GM11168 (cell line): ENCODE results near the gene AMDHD1.

ENCODE experiments used
- in situ Hi-C: fragments of 300-500 bp; cut with MboI; formaldehyde crosslinking; loops from one replicate; pipeline ENCODE4 v1.12.0; 2022; ENCODE audit warnings: low sequenced_read_pairs; ENCODE audit not compliant: unreplicated experiment

AMDHD1 gene

DNA sequence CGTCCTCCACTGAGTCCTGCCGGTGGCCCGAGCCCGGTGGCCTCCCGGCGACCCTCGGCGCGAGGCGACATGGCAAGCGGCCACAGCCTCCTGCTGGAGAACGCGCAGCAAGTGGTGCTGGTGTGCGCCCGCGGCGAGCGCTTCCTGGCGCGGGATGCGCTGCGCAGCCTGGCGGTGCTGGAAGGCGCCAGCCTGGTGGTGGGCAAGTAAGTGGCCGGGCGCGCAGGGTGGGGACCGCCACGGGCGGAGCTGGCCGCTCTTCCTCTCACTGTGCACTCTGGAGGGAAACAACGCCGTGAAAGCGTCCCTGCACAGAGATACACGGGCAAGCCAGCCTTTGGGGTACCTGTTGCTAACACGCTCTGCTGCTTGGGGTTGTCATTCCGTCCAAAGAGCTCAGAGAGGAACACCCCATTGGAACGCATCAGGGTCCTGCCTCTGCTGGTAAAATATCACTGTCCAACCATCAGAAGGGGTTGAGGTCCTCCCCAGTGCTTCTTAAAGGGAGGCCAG is at the start of gene AMDHD1:
Gene AMDHD1 (plus strand): TSS at position 2 of the 513 bp plus-strand sequence. CDS start 68 bp downstream, at position 70.
- in situ Hi-C loops, result no loop called here

GRCh38 chr12:95896846-95897245 is 46.3 kb upstream of the AMDHD1 start:
- in situ Hi-C loops, result no loop called here

GRCh38 chr12:95898081-95898480 is 45.0 kb upstream of the AMDHD1 start:
- in situ Hi-C loops, result no loop called here

- in situ Hi-C loops, result loop anchor here (25.0 kb wide), 1 partner anchor 304 kb away; no protein-coding TSS in a partner anchor
Measured at GRCh38 chr12:95908573-95908972, 34.6 kb upstream of the AMDHD1 start.

DNA sequence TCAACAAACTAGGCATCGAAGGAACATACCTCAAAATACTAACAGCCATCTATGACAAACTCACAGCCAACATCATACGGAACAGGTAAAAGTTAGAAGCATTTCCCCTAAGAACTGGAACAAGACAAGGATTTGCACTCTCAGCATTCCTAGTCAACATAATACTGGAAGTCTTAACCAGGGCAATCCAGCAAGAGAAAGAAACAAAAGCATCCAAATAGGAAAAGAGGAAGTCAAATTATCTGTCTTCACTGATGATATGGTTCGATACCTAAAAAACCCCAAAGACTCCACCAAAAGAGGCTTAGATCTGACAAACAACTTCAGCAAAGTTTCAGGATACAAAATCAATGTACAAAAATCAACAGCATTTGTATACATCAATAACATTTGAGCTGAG is 33.3 kb upstream of the AMDHD1 start:
- in situ Hi-C loops, result loop anchor here (10.0 to 25.0 kb wide), 2 partner anchors 105 to 302 kb away; no protein-coding TSS in a partner anchor

DNA sequence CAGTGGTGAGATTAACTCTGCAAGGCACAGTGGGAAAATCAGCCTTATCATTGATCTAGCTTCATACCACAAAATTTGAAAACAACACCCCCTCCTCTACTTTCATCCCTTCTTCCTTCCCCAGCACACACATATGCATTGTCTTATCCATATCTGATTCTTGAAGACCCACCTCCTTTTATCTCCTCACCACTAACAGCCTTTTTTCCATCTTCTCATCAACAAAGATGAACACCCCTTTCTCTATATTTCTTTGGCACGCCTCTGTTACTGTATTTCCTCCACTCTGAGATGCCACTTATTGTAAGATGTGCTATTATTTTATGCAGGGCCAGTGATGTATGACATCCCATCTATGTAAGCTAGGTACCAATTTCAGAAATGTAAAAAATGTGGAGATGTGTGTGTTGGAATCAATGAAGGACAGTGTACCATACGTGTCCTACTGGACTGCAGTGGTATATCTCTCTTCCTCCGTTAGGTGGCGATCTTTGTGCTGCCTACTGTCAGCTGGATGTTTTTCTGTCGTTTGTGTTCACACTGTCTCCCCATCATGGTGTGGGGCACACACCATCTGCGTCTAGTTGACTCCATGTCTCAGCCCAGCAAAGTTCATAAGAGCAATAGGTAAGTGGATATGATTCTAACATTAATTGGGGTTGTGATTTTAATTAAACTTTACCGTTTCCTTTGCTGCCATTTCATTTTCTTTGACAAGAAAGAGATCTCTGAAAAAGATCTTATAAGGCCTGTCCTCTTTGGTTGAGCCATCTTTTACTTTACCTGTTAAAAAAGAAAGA is 24.7 kb upstream of the AMDHD1 start:
- in situ Hi-C loops, result loop anchor here (10.0 to 25.0 kb wide), 2 partner anchors 96 to 294 kb away; no protein-coding TSS in a partner anchor

DNA sequence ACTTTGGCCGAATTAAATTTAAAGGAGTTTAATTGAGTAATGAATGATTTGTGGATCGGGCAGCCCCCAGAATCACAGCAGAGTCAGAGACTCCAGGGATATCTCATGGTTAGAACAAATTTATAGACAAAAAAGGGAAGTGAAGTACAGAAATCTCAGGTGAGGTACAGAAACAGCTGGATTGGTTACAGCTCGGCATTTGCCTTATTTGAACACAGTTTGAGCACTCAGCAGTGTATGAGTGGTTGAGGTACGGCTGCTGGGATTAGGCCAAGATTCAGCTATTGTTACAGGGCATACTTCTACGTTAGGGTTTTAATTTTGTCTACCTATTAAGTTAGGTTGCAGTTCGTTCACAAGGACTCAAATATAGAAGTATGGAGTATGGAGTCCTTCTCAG is 24.0 kb upstream of the AMDHD1 start:
- in situ Hi-C loops, result loop anchor here (10.0 to 25.0 kb wide), 2 partner anchors 96 to 293 kb away; no protein-coding TSS in a partner anchor

DNA sequence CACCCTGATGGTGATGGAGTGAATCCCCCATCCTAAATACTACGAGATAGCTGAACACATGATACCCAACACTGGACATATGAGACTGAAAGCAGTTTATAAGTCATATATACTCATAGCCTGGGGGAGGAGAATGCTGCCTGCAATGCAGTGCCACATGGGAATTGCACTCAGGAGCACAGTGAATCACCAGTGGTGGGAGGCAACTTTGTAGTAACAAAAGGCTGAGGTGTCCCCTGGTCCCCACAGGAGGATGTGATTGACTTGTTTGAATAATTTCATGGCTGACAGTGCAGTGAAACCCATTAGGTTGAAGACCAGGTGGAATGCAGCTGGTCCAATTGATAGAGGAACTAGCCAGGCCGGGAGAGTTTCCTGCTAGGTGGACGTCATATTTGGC is 20.9 kb upstream of the AMDHD1 start:
- in situ Hi-C loops, result loop anchor here (25.0 kb wide), 1 partner anchor 290 kb away; no protein-coding TSS in a partner anchor

- in situ Hi-C loops, result no loop called here
Measured at GRCh38 chr12:95940514-95940913, 2.6 kb upstream of the AMDHD1 start.

- in situ Hi-C loops, result no loop called here
Measured at GRCh38 chr12:95942101-95942523, 1.0 kb upstream of the AMDHD1 start.

DNA sequence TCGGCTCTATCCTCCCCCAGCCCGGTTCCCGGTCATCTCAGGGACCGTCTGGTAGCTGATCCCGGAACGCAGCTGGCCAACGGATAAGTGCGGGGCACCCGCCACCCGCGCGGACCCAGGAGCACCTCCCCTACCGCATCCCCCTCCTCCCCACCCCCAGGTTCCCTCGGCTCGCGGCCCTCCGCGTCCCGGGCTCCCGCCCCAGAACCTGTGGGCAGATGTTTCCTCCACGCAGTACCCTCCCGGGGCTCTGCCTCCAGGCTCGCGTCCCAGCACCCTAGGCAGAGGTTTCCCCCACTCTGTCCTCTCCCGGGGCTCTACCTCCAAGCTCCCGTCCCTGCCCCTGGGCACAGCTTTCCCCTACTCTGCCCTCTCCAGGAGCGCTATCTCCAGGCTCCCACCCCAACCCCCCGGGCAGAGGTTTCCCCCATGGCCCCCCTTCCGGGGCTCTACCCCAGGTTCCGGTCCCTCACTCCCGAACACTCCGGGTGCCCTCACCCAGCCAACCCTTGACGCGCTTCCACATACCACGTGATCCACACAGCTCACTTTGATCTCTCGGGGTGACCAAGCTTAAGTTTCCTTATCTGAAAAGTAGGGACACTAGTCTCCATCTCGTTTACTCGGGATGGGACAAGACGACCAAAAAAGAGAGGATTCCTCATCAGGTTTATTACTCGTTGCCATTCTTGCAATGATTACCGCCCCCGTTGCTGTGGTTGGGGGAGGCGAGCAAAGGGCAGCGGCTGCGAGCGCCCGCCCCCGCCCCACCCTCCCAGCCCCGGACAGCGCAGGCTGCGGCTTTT is 404 bp upstream of the AMDHD1 start, which contains the start of gene CCDC38:
Gene CCDC38 (minus strand): TSS at position 91 of the 806 bp plus-strand sequence. CDS start 6,105 bp downstream, outside the sequence.
- in situ Hi-C loops, result no loop called here

DNA sequence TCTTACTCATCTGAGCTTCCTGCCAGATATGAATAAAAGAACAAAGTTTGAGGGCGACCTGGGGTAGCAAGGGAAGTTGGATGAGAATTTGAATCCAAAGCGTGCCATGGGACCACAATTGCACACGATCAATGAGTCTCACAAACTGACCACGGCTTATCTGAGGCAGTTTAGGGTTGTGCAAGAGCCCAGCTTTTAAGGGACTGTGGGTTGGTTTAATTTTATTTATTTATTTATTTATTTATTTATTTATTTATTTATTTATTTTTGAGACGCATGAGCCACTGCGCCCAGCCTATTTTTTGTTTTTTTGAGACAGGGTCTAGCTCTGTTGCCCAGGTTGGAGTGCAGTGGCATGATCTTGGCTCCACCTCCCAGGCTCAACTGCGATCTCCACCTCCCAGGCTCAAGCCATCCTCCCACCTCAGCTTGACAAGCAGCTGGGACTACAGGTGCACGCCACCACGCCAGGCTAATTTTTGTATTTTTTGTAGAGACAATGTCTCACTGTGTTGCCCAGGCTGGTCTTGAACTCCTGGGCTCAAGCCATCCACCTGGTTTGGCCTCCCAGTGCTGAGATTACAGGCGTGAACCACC is 1.1 kb downstream of the AMDHD1 start:
- in situ Hi-C loops, result no loop called here

GRCh38 chr12:95949477-95950206 is 6.5 kb downstream of the AMDHD1 start:
- in situ Hi-C loops, result no loop called here

DNA sequence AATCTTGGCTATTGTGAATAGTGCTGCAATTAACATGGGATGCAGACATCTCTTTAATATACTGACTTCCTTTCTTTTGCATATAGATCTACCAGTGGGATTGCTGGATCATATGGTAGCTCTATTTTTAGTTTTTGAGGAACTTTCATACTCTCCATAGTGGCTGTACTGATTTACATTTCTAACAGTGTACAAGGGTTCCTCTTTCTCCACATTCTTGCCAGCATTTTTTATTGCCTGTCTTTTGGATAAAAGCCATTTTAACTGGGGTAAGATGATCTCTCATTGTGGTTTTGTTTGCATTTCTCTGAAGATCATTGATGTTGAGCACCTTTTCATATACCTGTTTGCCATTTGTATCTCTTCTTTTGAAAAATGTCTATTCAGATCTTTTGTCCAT is 8.4 kb downstream of the AMDHD1 start:
- in situ Hi-C loops, result no loop called here

DNA sequence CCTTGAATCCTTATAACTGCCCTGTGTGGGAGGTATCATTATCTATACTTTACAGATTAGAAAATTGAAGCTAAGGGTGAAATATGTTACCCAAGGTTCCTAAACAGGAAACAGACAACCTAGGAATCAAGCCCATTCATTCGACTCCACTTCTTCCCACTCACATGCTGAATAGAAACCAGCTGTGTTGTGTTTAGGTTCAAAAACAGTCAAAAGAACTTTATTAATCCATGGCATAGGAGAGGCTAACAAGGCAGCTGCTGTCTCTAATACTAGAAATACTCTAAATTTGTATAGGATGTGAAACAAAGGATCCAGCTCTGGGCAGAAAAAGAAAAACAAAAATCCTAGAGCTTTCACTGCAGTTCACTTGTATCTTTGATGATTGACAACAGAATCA is 9.9 kb downstream of the AMDHD1 start:
- in situ Hi-C loops, result no loop called here

DNA sequence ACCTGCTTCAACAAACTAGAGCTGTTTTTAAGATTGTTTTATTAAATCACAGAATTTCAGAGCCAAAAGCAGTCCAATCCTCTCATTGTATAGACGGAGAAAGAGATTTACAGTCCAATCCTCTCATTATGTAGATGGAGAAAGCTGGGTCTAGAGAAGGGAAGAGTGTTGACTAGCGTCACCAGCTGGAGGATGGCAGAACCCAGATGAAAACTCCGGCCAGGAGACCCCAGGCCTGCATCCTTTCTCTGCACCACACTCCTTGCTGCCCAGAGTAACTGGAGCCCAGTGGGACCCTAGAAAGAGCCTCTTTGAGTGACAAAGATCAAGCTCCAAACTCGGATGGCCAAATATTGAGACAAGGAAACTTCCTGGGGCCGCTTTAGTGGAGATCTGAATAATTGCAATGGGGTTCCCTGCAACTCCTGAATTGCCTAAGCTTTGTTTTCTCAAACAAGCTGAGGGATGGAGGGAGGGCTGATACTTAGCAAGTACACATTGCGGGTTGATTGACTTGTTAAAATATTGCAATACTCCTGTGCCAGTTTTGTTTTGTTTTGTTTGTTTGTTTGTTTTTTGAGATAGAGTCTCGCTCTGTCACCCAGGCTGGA is 12.5 kb downstream of the AMDHD1 start:
- in situ Hi-C loops, result no loop called here

DNA sequence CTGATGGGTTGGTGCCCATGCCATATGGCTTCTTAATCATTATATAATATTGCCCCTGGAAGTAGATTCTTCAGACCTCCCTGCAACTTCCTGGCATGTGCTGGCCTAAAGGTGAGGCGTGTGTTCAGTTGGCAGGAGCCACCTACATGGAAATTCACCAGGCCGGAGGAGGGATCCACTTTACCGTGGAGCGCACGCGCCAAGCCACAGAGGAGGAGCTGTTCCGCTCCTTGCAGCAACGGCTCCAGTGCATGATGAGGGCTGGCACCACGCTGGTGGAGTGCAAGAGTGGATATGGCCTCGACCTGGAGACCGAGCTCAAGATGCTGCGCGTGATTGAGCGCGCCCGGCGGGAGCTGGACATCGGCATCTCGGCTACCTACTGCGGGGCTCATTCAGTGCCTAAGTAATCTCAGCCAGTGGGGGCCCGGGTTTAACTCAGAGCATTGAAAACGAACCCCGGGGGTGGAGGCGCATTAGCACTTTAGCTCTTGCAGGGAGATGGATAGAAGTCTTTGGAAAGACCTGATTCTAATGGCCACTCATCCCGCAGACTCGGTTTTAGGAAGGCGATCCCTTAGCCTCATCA is 13.5 kb downstream of the AMDHD1 start:
- in situ Hi-C loops, result no loop called here

GRCh38 chr12:95959107-95959506 is 16.0 kb downstream of the AMDHD1 start:
- in situ Hi-C loops, result no loop called here

DNA sequence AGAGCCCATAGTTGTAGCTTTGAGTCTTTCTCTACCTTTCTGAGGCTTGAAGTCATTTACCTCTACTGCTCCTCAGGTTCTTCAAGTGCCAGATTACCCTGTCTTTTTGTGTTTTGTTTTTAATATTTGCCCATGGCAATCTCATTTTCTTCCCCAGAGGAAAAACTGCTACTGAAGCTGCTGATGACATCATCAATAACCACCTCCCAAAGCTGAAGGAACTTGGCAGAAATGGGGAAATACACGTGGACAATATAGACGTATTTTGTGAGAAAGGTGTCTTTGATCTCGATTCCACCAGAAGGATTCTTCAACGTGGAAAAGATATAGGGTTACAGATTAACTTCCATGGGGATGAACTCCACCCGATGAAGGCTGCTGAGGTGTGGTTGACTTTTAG is 17.1 kb downstream of the AMDHD1 start:
- in situ Hi-C loops, result no loop called here
